Activated CD8-positive, alpha-beta memory T cell treated with anti-CD3 and anti-CD28 coated beads for 1 hour (primary cell): Measurements from ENCODE around the gene PRKAA2.

Source experiments
- DNase-seq, 2 donors: peaks; one replicate each; pipeline ENCODE4 v3.0.0-alpha.2; 2020; ENCODE audit warnings: low read depth in 1 of 2; ENCODE audit errors: extremely low read depth in 1 of 2

PRKAA2 gene

GRCh38 chr1:56654126-56654923, 9.2 kb downstream of the PRKAA2 start:
- no peak for DNase-seq

- DNase-seq: no peak
These were observed 11.0 kb downstream of the PRKAA2 start for GRCh38 chr1:56655991-56656613.

- no peak for DNase-seq
These were observed 13.1 kb downstream of the PRKAA2 start for GRCh38 chr1:56658254-56658653.

GRCh38 chr1:56660293-56660692, 15.2 kb downstream of the PRKAA2 start:
- no peak for DNase-seq

- no peak for DNase-seq
These were observed 18.7 kb downstream of the PRKAA2 start for GRCh38 chr1:56663846-56664245.

GRCh38 chr1:56665384-56665783, 20.3 kb downstream of the PRKAA2 start:
- DNase-seq: no peak

GRCh38 chr1:56666112-56666608, 21.0 kb downstream of the PRKAA2 start:
- DNase-seq: no peak

GRCh38 chr1:56670350-56670749, 25.2 kb downstream of the PRKAA2 start:
- no peak for DNase-seq

GRCh38 chr1:56671085-56671484, 26.0 kb downstream of the PRKAA2 start:
- no peak for DNase-seq

GRCh38 chr1:56671542-56671941, 26.4 kb downstream of the PRKAA2 start:
- DNase-seq: no peak

GRCh38 chr1:56672579-56672978, 27.5 kb downstream of the PRKAA2 start:
- DNase-seq: no peak

- DNase-seq: no peak
These were observed 30.6 kb downstream of the PRKAA2 start for GRCh38 chr1:56675763-56676162.

- DNase-seq: no peak
These were observed 31.5 kb downstream of the PRKAA2 start for GRCh38 chr1:56676571-56677035.

GRCh38 chr1:56683569-56683968, 38.5 kb downstream of the PRKAA2 start:
- no peak for DNase-seq

- no peak for DNase-seq
These were observed 41.1 kb downstream of the PRKAA2 start for GRCh38 chr1:56686169-56686568.

GRCh38 chr1:56688522-56689026, 43.5 kb downstream of the PRKAA2 start:
- no peak for DNase-seq

- no peak for DNase-seq
These were observed 51.5 kb downstream of the PRKAA2 start for GRCh38 chr1:56696663-56697062.

- DNase-seq: no peak
These were observed 58.6 kb downstream of the PRKAA2 start for GRCh38 chr1:56703747-56704146.

GRCh38 chr1:56707379-56707778, 62.3 kb downstream of the PRKAA2 start:
- DNase-seq: no peak

- DNase-seq: no peak
These were observed 64.3 kb downstream of the PRKAA2 start for GRCh38 chr1:56709269-56709880.

- DNase-seq: no peak
These were observed 64.9 kb downstream of the PRKAA2 start for GRCh38 chr1:56709995-56710394.

- DNase-seq: no peak
These were observed 65.5 kb downstream of the PRKAA2 start for GRCh38 chr1:56710646-56711045.
